ENCODE data around the gene ITM2C. TPM values are rescaled to one million over a fixed set of nuclear protein-coding genes. Genes with fewer than 3 reads are reported as not detected.

Gene ITM2C
- total and polyA plus RNA-seq, 2 of the 8 experiments (the other 6 are each of a cell fraction or from before 2014, with no cell fraction given), result 362 to 742 TPM

DNA sequence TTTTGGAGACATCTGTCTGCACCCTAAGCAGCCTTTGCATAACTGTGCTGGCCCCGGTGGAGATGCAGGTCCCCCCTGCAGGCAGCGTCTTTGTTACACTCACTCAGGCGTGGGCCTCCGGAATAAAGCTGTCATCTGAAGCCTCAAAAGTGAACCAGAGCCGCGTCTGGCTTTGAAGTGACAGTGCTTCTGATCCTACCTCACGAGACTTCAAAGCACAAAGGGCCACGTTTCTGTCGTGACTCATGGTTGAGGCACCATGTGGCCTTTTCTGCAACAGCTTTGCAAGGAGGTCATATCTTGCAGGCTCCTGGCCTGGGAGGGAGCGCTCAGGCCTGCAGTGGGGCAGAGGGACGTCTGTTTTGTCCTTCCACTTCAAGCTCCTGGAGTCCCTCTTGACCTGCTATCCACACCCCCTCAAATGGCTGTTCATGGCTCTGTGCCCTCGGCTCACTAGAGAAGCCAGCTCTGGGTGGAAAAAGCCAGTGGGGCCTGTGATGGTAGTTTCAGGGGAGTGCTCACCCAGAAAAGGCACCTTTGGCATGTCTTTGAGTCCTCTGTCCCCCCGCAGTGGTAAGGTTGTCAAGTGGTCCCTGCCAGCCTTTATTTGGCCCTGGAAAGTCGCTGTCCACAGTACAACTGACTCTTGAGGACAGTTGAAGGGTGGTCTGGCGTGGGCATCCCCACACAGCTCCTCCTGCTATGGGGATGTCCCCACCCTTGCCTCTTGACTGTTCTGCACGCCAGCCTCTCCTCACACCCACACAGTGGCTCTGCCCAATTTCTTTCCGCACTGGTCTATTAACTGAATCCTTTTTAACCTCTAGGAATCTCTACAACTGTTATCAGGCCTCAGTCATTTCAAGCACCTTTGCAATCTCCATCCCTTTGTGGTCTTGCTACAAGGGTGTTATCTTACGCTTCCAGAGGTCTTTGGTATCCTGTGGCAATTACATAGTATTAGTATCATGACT lies 41.0 kb downstream of the ITM2C start:
- Histone ChIP-seq H3K18ac (ENCODE audit: extremely low read depth, low read length) (peak overlapping the region; percentile 26), H2BK5ac (ENCODE audit: low read depth, low read length) (peak overlapping the region; percentile 47; the same call in 1 of the 2 replicates), H3K4me2 (ENCODE audit: insufficient read depth in 1 of 2, low read depth in 2 of 2, low read length in 2 of 2) (0 out of 4 replicates have a peak overlapping the region, but pooled peaks have one; percentile 15 to 23), H2AFZ (ENCODE audit: low read length) (no peak overlapping the region), H3K27me3 (replicated peaks in 1 of 4; ENCODE audit: control insufficient read depth in 3 of 4, extremely low read depth in 1 of 4, insufficient read depth in 3 of 4, low read length in 3 of 4) (peaks cover 0 to 12% (median 0%) of the 10 kb centered on the region in 4 experiments; a peak in 3 of 7 replicates), H4K91ac (replicated peaks; ENCODE audit: insufficient read length, low read length) (peak overlapping the region; percentile 19), H4K5ac (ENCODE audit: insufficient read length, low read depth, low read length) (no peak overlapping the region), H3K14ac (ENCODE audit: insufficient read length) (no peak overlapping the region), H2BK15ac (ENCODE audit: low read length) (peak overlapping the region; percentile 50; the same call in 1 of the 2 replicates), H2BK12ac (ENCODE audit: low read depth, low read length) (peak overlapping the region; percentile 80; the same call in 1 of the 2 replicates), H3K36me3 (ENCODE audit: control insufficient read depth in 2 of 4, insufficient read depth in 4 of 4, low read length in 3 of 4) (no peaks in the 10 kb centered on the region), H3K79me1 (ENCODE audit: low read depth, low read length) (no peaks in the 10 kb centered on the region), H3K4ac (replicated peaks; ENCODE audit: insufficient read length, low read depth, low read length) (no peak overlapping the region), H3K79me2 (ENCODE audit: control insufficient read depth in 1 of 2, insufficient read depth in 2 of 2, low read length in 2 of 2) (no peaks in the 10 kb centered on the region), H3K9ac (replicated peaks in 1 of 4; ENCODE audit: extremely low read depth in 1 of 4, low read depth in 3 of 4, low read length in 3 of 4) (no peak overlapping the region), H3K56ac (replicated peaks; ENCODE audit: insufficient read length, low read depth, low read length) (no peak overlapping the region), H3K4me1 (replicated peaks in 1 of 4; ENCODE audit: control insufficient read depth in 3 of 4, insufficient read depth in 4 of 4, low read length in 3 of 4) (peaks cover 7 to 28% (median 20%) of the 10 kb centered on the region in 4 experiments), H3K23me2 (ENCODE audit: low read depth, low read length) (no peaks in the 10 kb centered on the region), H4K20me1 (replicated peaks in 1 of 2; ENCODE audit: control insufficient read depth in 1 of 2, insufficient read depth in 2 of 2, low read length in 2 of 2) (no peaks in the 10 kb centered on the region), H3K4me3 (ENCODE audit: extremely low read depth in 1 of 4, insufficient read depth in 2 of 4, low read depth in 3 of 4, low read length in 4 of 4) (no peak overlapping the region), H2AK5ac (ENCODE audit: low read depth, low read length) (no peak overlapping the region; the same call in 1 of the 2 replicates), H3K27ac (ENCODE audit: low read depth, low read length) (no peak overlapping the region), H4K8ac (ENCODE audit: extremely low read depth, insufficient read depth, low read length) (no peak overlapping the region), H3K23ac (ENCODE audit: insufficient read length) (no peak overlapping the region), H2BK20ac (ENCODE audit: low read length) (peak overlapping the region; percentile 91; the same call in 1 of the 2 replicates), H3K9me3 (ENCODE audit: insufficient read depth in 2 of 2, low read depth in 1 of 2, low read length in 1 of 2) (no peaks in the 10 kb centered on the region), H2BK120ac (replicated peaks; ENCODE audit: low read depth, low read length) (no peak overlapping the region)
- WGBS, 2 experiments (ENCODE audit: extremely low coverage in 1 of 2, insufficient coverage in 1 of 2, insufficient read length in 1 of 2, insufficient replicate concordance in 2 of 2, low coverage in 1 of 2, low lambda C conversion rate in 2 of 2, missing lambda C conversion rate in 1 of 2), result 63% methylated on average over 18 of the region's 18 CpGs; no CpG with 5 or more reads in 1 of the 2 experiments
- CTCF ChIA-PET (ENCODE audit: partially characterized antibody), result interaction anchor here (0.7 to 21.7 kb wide), 12 partner anchors 8 to 198 kb away, joined by 3 to 332 read pairs (median 4); partner anchors contain the start of gene GPR55
- POLR2A ChIA-PET (ENCODE audit: partially characterized antibody), result interaction anchor here (1.1 kb wide), 1 partner anchor 36 kb away, joined by 6 read pairs; no protein-coding TSS in a partner anchor
- DNase-seq (ENCODE audit: low read depth in 1 of 2, low spot score in 2 of 2) (no peak), FAIRE-seq (no peak)
- TF ChIP-seq, protein P1, sequence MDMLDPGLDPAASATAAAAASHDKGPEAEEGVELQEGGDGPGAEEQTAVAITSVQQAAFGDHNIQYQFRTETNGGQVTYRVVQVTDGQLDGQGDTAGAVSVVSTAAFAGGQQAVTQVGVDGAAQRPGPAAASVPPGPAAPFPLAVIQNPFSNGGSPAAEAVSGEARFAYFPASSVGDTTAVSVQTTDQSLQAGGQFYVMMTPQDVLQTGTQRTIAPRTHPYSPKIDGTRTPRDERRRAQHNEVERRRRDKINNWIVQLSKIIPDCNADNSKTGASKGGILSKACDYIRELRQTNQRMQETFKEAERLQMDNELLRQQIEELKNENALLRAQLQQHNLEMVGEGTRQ (IDR thresholded peaks at IDR 0.05; ENCODE audit: low read length), result no peak
- TF ChIP-seq, protein P2, sequence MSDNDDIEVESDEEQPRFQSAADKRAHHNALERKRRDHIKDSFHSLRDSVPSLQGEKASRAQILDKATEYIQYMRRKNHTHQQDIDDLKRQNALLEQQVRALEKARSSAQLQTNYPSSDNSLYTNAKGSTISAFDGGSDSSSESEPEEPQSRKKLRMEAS (IDR thresholded peaks at IDR 0.05), result peak; percentile 67
